GM21390 (cell line): ENCODE results near the gene RIPOR2.
A peak's percentile ranks its signal among the peaks of the same experiment; 100 is the strongest.

ENCODE experiments used
- ATAC-seq: cut with Tn5 transposase; IDR thresholded peaks from one replicate; pipeline ENCODE4 v1.9.1; 2021; ENCODE audit not compliant: unreplicated experiment

RIPOR2 gene

GRCh38 chr6:24905483-24905882, 30.3 kb downstream of the RIPOR2 start:
- no peak for ATAC-seq

- ATAC-seq, result no peak
Observed at GRCh38 chr6:24903681-24904080, 32.1 kb downstream of the RIPOR2 start.

- no peak for ATAC-seq
Observed at GRCh38 chr6:24902782-24903181, 33.0 kb downstream of the RIPOR2 start.

GRCh38 chr6:24901698-24902328, 33.9 kb downstream of the RIPOR2 start:
- ATAC-seq, result no peak

DNA sequence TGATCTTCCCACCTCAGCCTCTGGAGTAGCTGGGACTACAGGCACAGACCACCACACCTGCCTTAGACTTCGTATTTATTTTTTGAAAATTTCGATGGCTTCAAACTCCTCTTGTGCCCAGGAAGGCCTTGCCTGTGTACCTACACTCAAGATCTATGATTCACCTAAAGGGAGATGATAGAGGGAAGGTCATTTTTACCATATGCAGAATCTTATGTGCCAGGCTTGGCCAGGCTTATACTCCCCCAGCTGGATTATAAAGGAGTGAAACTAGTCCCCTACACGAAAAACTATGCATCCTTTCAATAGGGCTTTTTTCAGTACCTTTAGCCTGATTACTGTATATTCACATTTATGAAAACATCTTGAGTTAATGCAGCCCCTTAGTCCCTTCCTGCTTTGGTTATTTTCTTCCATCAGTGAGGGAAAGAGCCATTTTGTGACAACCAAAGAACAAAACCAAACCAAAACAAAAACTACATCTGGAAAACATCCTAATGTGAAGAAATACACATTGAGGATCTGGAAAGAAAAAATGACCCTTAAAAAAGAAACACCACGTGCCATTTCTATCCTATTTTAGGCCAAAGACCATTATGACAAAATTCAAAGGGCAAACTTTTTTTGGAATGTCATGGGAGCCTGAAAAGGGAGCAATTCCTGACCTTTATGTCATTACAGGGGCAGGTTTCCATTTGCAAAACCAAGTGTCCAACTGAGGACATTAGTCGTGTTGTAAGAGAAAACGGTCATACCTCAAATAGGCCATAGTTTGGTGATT, 34.7 kb downstream of the RIPOR2 start:
- no peak for ATAC-seq

DNA sequence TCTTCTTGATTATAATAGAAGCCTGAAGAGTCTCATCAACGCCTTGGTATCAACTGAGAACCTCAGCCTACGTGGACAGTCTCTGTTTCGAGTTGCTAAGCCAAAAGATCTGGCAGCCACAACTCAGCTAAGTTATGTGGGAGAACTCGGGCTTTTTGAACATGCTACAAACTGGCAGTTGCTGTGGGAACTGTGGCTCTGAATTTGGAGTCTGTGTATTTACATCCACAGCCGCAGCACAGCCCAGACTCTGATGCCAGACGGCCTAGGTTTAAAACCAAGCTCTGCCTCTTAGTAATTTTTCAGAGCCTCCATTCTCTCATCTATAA, 35.8 kb downstream of the RIPOR2 start:
- ATAC-seq, result no peak

- no peak for ATAC-seq
Observed at GRCh38 chr6:24899136-24899996, 36.4 kb downstream of the RIPOR2 start.

GRCh38 chr6:24898676-24899075, 37.1 kb downstream of the RIPOR2 start:
- ATAC-seq, result no peak

GRCh38 chr6:24897186-24897585, 38.6 kb downstream of the RIPOR2 start:
- no peak for ATAC-seq

- no peak for ATAC-seq
Observed at GRCh38 chr6:24893342-24893850, 42.4 kb downstream of the RIPOR2 start.

DNA sequence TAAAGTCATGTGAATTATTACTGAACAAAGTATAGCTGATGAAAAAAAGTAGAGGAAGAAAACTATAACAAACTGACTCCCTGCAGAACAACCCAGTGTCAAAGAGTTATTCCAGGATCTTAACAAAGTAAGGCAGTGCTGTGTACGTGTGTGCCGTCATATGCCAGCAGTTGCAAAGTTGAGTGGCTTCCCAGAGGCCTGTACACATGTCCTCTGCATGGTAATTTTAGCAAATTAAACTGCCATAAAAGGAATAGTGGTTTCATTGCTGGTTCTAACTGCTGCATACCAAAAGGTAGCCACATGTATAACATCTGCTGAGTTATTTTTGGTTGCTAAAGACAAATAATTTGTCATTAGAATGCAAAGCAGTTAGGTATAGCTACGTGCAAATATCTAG, 44.8 kb downstream of the RIPOR2 start:
- ATAC-seq, result peak; percentile 57

DNA sequence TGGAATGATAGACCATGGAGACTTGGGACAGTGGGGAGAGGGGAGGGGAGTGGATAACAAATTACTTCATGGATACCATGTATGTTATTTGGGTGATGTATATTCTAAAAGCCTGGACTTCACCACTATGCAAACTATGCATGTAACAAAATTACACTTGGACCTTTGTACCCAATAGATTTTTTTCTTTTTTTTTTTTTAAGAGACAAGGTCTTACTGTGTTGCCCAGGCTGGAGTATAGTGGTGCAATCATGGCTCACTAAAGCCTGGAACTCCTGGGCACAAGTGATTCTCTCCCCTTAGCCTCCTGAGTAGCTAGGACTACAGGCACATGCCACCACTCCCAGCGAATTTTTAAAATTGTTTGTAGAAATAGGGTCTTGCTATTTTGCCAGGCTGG, 45.3 kb downstream of the RIPOR2 start:
- ATAC-seq, result no peak

- no peak for ATAC-seq
Observed at GRCh38 chr6:24888715-24889370, 46.9 kb downstream of the RIPOR2 start.

DNA sequence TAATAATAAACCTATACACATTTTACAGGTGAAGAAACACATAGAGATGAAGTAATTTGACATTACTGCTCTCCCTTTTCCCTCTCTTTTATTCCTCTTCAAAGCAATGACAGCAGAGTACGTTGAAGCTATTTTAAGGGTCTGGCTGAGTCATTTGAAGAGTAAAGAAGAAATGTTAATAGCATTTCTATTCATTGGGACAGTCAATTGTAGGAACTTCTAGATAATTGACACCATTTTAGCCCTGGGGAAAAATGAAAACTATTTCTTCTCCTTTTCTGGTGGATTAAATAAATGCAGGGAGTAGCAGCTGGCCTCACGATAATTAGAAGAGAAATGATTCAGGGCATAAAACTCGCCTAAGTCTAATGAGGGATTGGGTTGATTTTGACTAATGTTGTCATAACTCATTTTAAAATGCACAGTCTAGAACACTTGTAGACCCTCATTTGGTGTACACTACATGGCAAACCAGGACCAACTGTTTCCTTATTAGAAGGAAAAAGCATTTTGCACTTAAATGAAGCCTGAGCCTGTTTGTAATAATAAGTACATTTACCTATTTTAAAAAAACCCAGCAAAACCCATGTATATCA, 48.1 kb downstream of the RIPOR2 start:
- ATAC-seq, result no peak

DNA sequence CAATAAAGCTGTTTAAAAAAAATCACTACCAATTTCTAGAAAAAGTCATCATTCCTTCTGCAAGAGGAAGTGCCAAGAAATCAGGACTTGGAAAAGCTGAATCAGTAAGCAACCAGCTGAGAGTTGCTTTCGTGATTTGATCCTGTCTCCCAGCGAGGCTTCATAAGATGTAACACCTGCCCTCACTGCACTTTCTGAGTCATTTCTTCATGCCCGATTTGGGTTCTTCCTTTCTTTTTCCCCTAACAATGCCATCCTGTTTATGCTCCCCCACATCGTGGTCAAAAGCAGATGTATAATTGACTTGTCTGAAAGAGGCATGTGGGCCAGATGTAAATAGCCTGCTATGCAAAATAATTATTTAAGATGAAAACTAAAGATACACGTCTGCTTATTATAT, 52.1 kb downstream of the RIPOR2 start:
- ATAC-seq, result peak; percentile 70

- no peak for ATAC-seq
Observed at GRCh38 chr6:24882835-24883555, 52.8 kb downstream of the RIPOR2 start.

DNA sequence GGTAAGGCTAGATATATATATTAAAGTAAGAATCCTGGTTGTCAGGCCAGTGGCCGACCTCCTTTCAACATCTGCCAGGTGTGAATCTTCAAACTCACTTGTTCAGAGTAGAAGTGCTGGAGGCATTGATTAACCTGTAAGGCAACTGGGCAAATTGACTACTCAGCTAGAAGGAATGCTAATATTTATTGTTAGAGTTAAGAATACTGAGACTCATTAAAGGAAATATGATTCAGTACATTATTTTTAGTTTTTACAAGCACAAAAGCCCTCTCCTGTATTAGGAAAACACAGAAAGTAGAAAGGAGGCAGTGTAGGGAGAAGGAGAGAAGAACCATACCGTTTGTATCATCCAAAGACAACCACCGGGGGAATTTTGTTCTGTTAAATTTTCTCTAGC, 53.5 kb downstream of the RIPOR2 start:
- ATAC-seq, result no peak

GRCh38 chr6:24881376-24881775, 54.4 kb downstream of the RIPOR2 start:
- ATAC-seq, result no peak

GRCh38 chr6:24880451-24880850, 55.3 kb downstream of the RIPOR2 start:
- no peak for ATAC-seq

DNA sequence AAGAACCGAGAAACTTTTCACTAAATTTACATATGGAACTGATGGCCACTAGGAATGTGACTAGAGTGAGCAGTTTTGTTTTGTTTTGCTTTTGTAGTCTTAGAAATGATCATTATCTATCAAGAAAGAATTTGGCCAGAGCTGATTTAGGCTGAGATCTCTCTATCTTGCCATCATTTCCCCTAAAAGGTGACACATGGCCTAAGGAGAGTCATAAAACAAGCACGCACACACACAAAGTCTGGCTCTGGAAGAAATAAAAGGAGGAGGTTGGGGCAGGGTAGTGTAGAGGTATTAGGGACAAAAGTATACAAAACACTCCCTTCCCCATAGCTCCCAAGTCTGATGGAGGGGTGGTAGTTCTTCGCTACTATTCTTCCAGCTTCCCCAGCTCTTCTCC, 56.4 kb downstream of the RIPOR2 start:
- no peak for ATAC-seq
